SW480 (cell line): ENCODE results near the gene BUD31.
"Not testable (repeated sequence)": the region's sequence is repeated elsewhere in the genome, so short reads cannot be mapped to it uniquely, and the experiment has no call there.

Experiments
- DNase-seq: peaks from one replicate; pipeline ENCODE4 v3.0.0-alpha.2; 2016; ENCODE audit warnings: low spot score

Gene BUD31

DNA sequence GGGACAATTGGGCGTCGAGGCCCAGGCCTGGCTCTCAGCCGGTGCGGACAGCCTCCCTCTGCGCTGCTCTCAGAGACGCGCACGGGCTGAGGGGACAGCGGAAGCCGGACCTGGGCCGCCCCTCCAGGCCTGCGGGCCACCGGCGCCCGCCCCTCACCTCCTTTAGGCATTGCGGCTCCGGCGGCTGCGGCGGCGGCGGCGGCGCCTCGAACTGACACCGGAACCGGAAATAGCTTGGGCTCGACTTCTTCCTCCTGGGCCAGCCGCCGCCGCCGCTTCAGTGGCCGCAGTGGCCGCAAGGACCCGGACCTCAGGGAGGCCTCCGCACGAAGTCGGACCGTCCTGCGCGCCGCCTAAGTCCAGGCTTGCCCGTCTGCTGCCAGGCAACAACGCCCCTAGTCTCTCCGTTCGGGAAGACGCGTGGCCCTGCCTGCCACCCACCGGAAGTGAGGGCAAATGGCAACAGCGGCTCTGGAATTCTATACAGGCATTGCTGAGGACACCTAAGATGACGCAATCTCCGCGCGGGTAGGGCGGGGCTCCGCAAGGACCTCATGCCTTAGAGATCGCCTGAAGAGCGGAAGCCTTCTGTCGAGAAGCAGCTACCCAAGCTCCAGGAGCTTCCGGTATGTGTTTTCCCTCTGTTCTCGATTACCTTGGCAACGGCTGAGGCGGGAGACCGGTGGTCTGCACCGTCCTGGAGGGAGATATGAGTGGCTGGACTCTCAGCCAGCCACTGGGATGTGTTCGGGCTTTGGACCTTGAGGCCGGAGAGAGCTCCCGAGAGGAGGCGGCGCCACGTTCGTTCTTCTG lies at the start of gene BUD31, which contains the start of gene PDAP1:
BUD31 (plus strand) TSS at position 591 of the 813 bp plus-strand sequence. CDS start 2,124 bp downstream, outside the sequence.
PDAP1 (minus strand) TSS at position 219 of the 813 bp plus-strand sequence; CDS start at position 170, 49 bp downstream.
- peak; percentile 98 for DNase-seq

DNA sequence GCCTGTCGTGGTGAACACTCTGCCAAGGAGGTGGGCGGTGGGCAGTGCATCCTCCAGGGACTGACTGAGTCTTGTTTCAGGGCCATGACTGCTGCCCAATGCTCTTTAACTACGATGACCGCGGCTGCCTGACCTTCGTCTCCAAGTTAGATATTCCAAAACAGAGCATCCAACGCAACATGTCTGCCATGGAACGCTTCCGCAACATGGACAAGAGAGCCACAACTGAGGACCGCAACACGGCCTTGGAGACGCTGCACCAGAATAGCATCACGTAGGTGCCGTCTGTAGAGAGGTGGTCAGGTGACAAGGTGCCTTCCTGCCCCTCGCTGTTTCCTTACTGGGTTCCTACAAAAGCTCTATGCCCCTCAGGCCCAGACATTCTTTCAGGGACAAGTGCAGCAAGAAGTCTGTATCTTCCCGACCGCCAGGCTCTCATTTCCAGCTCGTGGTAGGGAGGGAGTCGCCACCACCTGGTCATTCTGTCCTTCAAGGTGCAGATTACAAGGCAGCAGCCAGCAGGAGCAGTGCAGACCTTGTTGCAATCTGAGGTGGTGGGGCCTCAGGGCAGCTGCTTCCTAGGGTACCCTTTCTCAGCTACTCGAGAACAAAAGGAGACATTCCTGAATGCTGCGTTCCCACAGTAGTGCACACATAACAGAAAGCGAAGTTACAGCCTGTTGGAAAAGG lies 49.2 kb upstream of the BUD31 start:
- no peak for DNase-seq

DNA sequence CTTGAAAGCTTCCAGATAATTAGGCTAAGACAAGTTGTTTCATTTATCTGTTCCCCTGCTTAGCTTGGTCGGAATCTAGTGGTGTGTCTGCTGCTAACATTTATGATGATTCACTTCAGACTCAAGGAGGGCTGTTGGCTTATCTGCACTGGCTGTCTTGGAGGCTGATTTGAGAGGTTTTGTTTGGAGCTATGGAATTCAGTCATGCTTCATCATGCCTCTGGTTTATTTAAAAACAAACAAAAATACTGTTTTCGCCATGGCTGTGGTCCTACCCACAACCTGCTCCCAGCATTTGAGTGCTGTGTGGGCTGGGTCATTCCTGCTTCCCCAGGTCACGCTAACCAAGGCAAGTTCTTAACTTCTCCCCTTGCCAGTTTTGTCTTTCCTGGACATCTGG lies 46.0 kb upstream of the BUD31 start:
- DNase-seq, result no peak

DNA sequence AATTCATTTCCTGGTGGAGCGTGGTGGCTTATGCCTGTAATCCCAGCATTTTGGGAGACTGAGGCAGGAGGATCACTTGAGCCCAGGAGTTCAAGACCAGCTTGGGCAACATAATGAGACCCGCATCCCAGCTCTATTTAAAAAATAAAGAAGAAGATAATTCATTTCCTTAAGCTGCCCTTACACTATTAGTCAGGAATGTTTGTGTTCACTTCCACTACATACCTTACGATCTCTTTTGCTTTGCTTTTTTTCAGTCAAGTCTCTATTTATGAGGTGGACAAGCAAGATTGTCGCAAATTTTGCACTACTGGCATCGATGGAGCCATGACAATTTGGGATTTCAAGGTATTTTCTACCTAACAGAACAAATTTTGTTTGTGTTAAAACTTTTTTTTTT lies 45.5 kb upstream of the BUD31 start:
- DNase-seq, result no peak

DNA sequence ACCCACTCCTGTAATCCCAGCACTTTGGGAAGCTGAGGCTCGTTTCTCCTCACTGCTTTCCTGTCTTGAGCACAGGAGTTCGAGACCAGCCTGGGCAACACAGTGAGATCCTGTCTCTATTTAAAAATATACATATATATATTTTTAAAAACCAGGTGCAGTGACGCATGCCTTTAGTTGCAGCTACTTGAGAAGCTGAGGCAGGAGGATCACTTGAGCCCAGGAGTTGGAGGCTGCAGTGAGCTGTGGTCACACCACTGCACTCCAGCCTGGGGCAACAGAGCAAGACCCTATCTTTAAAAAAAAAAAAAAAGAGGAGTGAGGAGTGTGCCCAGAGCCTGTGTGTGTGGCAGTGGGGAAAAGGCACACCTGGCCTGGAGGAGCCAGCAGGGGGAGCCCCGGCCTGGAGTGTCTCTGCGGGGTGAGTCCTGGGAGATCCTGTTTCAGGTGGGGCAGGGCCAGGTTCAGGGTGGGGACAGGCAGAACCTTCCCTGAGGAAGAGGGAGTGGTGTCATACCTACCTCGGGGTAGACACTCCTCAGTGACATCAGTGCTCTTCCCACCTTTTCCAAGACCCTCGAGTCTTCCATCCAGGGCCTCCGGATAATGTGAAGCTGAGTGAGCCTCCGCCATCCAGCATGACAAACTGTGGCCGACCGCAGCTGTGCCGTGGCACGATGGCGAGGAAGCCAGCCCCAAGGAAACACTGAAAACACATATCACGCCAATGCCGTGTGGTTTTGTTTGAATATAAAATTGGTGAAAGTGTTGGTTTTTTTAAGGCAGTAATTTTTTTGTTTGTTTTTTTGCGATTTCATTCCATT lies 43.2 kb upstream of the BUD31 start:
- peak; percentile 58 for DNase-seq

DNA sequence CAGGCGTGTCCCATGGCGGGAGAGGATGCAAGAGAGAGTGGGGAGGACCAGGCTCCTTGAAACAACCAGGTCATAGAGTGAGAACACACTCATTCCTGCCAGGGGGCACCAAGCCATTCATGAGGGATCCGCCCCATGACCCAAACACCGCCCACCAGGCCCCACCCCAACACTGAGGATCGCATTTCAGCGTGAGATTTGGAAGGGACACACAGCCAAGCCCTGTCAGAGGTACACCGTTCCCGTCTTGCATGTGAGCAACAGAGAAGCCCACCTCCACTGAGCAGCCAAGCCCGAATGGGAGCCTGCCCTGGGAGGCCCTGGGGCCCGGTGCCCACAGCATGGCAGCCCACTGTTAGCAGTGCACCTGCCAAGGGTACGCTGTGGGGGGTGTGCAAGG lies 42.1 kb upstream of the BUD31 start:
- no peak for DNase-seq

DNA sequence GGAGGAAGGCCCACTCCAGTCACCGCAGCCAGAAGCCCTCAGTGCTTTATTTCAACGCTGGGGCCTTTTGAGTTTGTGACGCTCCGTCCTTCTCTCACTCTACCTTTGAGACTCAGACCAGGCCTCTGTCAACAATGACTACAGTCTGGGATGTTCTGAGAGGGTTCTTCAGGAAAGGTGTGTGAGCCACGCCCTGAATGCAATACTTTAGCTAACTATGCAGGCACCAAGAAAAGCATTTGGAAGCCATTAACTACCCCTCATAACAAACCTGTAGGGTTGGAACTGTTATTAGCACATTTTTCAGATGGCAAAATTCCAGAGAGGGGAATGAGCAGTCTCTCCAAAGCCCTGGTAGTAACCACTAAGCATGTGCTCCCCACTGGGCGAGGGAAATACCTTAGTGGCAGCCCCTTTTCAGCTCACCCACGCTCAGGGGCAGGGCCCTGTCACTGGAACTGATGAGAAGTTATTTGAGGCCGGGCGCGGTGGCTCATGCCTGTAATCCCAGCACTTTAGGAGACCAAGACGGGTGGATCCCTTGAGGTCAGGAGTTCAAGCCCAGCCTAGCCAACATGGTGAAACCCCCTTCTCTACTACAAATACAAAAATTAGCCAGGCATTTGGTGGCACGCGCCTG lies 39.9 kb upstream of the BUD31 start:
- no peak for DNase-seq

DNA sequence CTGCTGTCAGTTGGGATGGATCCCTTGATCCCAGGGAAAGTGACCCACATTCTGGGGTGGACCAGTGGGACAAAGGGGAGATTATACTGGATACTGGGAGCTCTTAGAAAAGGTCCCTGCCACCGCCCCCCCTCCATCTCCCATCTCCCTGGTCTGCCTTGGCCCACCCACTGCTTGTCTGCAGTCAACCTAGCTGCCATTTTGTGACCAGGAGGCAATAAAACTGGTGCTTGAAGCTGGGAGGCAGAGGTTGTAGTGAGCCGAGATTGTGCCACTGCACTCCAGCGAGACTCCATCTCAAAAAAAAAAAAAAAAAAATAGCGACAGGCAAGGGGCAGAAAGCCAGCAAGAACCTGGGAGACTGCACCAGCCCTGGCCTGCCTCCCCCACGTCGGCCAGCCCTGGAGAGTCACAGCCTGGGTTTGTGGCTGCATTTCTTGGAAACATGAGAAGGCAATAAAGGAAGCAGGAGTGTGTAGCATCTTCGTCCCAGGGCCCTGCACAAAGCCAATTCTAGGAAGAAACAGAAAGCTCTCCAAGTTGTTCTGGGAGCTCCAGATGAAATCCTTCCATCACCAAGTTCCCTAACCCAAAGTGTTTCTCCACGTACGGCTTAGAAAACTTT lies 38.9 kb upstream of the BUD31 start:
- DNase-seq, result no peak

DNA sequence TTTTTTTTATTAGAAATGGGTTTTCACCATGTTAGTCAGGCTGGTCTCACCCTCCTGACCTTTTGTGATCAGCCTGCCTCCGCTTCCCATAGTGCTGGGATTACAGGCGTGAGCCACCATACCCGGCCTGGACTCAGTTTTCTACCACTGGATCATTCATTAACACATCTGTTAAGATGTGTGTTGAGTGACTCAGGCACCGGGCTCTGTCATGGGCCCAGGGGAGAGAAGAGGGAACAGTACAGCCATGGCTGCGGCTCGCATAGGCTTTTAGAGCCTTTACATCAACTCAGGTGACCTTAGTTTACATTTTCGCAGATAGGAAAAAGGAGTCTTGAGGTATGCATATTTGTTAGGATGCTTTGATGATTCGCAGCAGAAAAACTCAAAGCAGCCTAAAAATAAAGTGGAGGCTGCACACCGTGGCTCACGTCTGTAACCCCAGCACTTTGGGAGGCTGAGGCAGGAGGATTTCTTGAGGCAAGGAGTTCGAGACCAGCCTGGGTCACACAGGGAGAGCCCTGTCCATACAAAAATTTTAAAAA lies 37.3 kb upstream of the BUD31 start:
- no peak for DNase-seq

DNA sequence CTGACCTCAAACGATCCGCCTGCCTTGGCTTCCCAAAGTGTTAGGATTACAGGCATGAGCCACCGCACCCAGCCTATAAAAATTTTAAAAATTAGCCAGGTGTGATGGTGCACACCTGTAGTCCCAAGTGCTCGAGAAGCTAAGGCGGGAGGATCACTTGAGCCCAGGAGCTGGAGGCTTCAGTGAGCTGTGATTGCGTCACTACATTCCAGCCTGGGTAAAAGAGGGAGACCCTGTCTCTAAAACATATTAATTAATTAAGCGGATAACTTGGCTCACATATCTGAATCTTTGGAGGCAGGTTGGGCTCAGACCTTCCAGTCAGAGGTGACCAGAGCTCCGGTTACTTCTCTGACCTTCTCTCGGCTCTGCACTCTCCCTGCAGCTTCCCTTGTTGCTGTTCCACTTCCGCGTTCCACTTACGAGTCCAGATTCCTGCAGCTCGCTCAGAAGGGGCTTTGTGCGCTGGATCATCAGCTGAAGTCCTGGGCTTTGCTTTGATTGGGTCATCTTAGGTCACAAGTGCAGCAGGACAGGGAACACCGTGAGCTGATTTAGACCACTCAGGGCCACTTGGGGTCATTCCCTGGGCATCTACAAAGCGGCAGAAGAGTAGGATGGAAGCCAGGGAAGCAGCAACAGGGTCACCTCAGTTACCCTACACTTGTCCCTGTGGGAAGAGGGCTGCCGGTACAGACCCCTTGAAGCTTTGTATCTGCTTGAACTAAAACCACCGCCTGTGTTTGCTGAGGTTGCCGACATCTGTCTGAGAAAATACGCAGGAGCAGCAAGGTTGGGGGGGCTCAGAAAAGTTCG lies 36.3 kb upstream of the BUD31 start:
- peak; percentile 81 for DNase-seq

DNA sequence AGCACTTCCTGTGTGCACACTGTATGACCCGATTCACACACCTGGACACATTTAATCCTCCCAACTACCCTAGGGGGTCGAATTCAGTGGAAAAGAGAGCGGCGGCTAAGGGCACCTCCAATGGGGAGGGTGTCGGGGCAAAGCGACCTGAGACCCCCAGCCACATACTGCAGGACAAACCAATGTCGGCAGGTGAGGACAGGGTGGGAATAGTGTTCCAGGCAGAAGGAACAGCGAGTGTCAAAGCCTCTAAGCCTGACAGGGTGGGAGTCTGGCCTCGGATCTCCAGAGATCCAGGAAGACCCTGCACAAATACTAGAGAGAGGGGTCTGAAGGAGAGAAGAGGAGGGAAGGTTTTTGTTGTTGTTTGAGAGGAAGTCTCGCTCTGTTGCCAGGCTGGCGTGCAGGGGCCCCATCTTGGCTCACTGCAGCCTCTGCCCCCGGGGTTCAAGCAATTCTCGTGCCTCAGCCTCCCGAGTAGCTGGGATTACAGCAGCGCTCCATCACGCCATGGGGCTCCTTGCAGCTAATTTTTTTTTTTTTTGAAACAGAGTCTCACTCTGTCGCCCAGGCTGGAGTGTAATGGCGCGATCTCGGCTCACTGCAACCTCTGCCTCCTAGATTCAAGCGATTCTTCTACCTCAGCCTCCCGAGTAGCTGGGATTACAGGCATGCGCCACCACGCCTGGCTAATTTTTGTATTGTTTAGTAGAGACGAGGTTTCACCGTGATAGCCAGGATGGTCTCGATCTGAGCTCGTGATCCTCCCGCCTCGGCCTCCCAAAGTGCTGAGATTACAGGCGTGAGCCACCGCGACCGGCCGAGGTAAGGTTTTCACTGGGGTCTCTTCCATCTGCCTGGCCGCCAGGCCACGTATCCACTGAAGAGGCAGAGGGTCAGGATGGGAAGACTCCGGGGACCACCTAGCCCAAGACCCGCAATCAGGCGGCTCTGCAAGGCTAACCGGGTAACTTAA lies 35.4 kb upstream of the BUD31 start:
- DNase-seq, result no peak

DNA sequence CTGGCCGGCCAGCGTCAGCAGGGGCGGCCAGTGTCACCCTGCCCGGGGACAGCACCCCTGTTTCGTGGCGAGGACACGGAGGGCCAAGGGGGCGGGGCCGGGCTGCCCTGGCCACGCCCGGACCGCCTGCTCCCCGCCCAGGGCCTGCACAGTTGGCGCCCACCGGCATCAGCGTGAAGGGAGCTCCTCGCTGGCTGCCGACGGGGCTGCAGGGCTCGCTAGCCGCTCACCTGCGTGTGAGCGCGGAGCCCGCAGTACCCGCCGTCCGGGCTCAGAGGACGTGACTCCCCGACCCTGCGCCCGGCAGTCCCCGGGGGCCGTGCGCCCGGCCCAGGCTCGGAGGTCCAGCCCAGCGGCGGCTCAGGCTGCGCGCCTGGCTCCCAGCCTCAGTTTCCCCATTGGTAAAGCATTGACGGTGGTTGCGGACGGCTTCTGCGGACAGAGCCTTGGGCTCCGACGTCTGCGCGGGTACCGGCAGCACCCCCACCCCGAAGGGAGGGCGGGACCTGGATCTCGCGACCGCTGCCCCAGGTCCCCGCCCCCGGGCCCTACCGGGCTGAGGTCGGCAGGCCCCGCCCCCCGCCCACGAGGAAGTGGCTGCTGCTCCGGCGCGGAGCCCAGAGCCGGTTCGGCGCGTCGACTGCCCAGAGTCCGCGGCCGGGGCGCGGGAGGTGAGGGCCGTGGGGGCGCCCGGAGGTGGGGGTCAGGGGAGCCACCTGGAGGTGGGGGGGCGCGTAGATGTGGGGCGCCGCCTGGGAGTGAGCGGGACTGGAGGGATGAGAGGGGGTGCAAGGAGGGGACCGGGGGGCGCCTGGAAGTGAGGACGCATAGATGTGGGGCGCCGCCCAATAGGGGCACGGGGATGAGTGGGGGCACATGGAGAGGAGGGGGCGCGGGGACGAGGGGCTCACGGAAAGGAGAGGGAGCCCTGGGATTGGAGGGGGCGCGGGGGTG lies 34.4 kb upstream of the BUD31 start, which contains the start of gene ARPC1B:
ARPC1B (plus strand) TSS at position 620 of the 954 bp plus-strand sequence. CDS start 10,985 bp downstream, outside the sequence.
- DNase-seq, result peak; percentile 86

DNA sequence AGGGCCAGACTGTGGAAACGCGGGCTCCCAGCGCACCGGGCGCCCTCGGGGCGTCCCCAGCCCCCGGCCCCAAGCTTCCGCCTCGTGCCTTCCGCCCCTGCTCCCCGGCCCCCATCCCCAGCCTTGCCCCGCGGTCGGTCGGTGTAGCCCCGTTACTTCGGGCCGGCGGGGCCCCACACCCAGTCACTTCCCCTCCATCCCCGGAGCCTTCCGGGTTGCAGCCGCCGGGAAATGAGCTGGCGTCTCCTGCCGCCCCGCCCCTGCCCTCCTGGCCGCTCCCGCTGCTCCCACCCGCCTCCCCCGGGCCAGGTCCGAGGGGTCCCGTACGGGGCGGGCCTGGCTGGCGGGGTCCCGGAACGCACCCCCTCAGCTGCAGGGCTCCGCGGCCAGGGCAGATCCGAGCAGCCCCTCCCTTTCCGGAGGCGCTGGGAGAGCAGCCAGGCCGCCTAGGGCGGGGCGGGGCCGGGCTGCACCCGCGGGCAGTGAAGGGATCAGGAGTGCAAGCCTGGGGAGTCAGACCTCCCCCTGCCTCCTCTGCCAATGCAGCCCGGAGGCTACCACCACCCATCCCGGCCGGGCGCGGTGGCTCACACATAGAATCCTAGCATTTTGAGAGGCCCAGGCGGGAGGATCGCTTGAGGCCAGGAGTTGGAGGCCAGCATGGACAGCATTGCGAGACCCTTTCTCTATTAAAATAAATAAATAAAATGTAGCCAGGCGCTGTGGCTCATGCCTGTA lies 33.5 kb upstream of the BUD31 start:
- peak; percentile 72 for DNase-seq

DNA sequence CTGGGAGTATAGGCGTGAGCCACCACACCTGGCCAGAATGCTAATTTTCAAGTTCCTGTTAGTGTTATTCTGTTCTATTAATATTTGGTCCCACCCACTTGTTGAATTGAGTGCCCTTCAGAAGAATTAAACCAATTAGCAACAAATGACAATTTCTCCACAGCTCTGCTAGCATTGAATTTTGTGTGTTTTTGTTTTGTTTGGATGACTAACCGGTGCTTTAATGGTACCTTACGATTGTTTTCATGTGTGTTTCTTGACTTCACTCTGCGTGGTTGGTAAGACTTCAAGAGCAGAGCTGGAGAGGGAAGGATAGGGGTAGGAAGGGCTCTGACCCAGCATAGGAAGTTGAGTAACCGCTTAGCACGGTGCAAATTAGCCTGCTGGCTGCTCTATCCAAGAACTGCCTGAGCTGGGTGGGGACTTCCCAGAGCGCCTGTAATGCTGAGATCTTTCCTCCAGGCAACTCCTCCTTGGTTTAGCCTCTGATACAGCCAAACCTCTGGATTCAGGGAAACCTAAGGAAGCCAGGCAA lies 29.7 kb upstream of the BUD31 start:
- no peak for DNase-seq

DNA sequence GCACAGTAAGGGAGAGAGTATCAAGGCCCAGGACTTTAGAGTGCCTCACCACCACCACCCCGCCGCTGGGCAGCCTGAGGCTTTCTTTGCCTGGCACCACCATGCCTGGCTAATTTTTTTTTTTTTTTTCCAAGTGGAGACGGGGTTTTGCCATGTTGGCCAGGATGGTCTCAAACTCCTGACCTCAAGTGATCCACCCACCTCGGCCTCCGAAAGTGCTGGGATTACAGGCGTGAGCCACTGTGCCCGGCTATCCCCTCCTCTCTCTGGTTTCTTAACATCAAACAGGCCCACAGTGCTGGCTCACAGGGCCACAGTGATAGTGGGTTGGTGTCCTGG lies 29.1 kb upstream of the BUD31 start:
- DNase-seq, result not testable (repeated sequence)

DNA sequence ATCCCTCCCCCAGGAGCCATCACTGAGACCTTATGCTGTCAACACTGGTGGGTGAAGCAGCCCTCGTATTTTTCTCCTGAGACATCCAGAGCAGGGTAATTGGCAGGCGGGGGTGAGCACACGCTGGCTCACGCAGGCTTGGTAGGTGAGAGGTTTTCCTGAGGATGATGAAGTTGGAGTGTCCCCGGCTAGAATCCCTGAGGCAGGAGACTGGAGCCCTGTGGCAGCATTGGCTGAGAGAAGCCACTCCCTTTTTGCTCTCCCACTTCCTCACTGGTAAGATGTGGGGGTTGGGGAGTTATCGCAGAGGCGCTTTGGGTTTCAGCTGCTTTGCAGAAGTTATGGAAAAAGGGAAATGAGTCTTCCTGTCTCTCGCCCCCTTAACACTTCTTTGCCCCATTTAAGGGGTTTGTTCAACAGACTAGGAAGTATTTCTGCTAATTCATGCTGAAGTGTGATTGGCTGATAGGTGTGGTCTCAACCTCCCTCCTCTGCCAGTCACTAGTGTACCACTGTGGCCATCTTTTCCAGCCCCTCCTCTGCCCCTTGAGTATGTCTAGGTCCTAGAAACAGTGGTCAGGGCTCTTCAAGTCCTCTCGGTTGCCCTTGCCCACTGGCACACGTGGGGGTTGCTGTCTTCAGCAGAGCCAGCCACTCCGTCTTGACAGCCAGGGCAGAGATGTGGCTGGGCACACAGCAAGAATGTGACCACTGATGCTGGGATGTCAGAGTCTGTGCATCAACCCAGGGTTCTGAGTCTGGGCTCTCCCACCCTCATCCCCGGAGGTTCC lies 28.5 kb upstream of the BUD31 start:
- DNase-seq, result no peak
